SU-DHL-6 (cell line): Measurements from ENCODE around the gene GPHN.

Experiments used
- CTCF ChIP-seq: fragments of 200-600 bp; sonication (generic); IDR thresholded peaks from one replicate; pipeline ENCODE4 v1.5.1; 2017; ENCODE audit warnings: antibody characterized with exemption, mild to moderate bottlenecking, low read length, moderate library complexity; ENCODE audit not compliant: insufficient read depth, poor library complexity, severe bottlenecking
- EZH2phosphoT487 ChIP-seq: fragments of 200-600 bp; sonication (generic), shearing (Covaris generic); conservative IDR thresholded peaks from 2 replicates; pipeline ENCODE4 v1.6.1; 2018; ENCODE audit warnings: mild to moderate bottlenecking, antibody characterized with exemption, low read length, moderate library complexity, mixed read lengths

GRCh38 chr14:67162385-67162784 lies 654.4 kb downstream of the GPHN start:
- TF ChIP-seq CTCF (no peak), EZH2phosphoT487 (no peak)
